IPS-18c (cell line): ENCODE data around the gene CST5.
A peak's percentile ranks its signal among the peaks of the same experiment; 100 is the strongest.
"Not testable (repeated sequence)": the region's sequence is repeated elsewhere in the genome, so short reads cannot be mapped to it uniquely, and the experiment has no call there.

Source experiments
- H3K4me3 ChIP-seq: 2 replicates; pipeline ENCODE4 v1.7.0; 2013; ENCODE audit warnings: low read depth, mild to moderate bottlenecking, low read length, moderate library complexity; ENCODE audit not compliant: insufficient read depth
- H3K9me3 ChIP-seq: one replicate; pipeline ENCODE4 v1.6.1; 2013; ENCODE audit warnings: mild to moderate bottlenecking, low read length, moderate library complexity; ENCODE audit not compliant: control insufficient read depth, insufficient read depth

CST5 gene

GRCh38 chr20:23870461-23870860 lies 9.1 kb downstream of the CST5 start:
- no peak overlapping the region for H3K4me3 ChIP-seq
- no peaks in the 10 kb centered on the region for H3K9me3 ChIP-seq

DNA sequence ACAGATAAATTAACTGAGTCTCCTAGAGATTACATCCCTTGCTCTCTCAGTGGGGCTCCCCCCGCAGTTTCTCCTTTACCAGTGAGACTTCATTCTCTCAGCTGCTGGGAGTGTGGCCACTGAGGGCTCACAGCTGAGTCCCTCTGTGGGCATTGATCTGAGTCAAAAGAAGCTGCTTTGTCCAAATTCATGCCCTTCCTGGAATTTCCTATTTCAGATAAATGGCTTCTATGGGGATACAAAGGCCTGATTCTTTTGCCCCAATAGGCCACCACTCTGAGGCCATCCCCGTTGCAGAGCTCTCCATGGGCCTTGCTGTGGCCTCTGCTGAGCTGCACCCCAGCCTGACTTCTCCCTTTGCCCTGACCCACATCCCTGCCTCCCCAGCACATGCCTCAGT lies 10.0 kb downstream of the CST5 start:
- Histone ChIP-seq H3K4me3 (no peak overlapping the region), H3K9me3 (no peaks in the 10 kb centered on the region)

DNA sequence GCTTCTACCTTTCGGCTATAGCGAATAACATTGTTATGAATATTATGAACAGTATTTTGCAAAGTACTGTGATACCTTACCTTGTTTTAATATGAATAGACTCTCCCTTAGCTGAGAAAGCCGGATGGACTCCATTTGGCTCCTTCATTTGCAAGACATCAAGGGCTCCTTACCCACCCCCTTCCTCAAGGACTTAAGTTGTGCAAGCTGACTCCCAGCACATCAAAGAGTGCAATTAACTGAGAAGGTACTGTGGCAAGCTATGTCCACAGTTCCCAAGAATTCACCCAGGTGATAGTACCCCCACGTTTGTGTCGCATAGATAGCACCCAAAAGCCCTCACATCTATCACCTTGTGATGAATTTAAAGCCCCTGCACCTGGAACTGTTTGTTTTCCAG lies 11.2 kb downstream of the CST5 start:
- peak overlapping the region; percentile 15; the same call in 1 of the 2 replicates for H3K4me3 ChIP-seq
- no peaks in the 10 kb centered on the region for H3K9me3 ChIP-seq

GRCh38 chr20:23867152-23867776 lies 12.3 kb downstream of the CST5 start:
- Histone ChIP-seq H3K9me3 (no peaks in the 10 kb centered on the region), H3K4me3 (no peak overlapping the region)

DNA sequence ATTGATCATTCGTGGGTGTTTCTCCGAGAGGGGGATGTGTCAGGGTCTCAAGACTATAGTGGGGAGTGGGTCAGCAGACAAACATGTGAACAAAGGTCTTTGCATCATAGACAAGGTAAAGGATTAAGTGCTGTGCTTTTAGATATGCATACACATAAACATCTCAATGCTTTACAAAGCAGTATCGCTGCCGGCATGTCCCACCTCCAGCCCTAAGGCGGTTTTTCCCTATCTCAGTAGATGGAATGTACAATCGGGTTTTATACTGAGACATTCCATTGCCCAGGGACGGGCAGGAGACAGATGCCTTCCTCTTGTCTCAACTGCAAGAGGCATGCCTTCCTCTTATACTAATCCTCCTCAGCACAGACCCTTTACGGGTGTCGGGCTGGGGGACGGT lies 18.8 kb downstream of the CST5 start:
- not testable (repeated sequence) for H3K9me3 ChIP-seq, H3K4me3 ChIP-seq

GRCh38 chr20:23857962-23858595 lies 21.5 kb downstream of the CST5 start:
- no peaks in the 10 kb centered on the region for H3K9me3 ChIP-seq
- H3K4me3 ChIP-seq: no peak overlapping the region; the same call in 1 of the 2 replicates

- H3K4me3 ChIP-seq: no peak overlapping the region
- no peaks in the 10 kb centered on the region for H3K9me3 ChIP-seq
Measured at GRCh38 chr20:23856736-23857135, 22.8 kb downstream of the CST5 start.

DNA sequence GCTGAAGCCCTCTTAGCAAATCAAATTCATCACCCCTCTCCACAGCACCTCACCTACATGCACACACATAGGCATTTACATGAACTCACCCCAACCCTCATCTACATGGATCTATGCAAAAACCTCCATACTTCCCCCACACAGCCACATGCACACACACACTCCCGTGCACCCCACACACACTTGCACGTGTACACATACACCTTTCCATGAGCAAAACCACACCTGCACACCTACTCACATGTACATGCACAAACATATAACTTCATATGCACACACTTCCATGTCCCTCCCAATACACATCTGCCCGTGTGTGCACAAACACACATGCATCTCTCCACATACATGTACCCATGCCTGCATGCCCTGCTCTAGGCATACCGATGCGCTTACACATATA lies 23.3 kb downstream of the CST5 start:
- Histone ChIP-seq H3K9me3 (no peaks in the 10 kb centered on the region), H3K4me3 (no peak overlapping the region)

DNA sequence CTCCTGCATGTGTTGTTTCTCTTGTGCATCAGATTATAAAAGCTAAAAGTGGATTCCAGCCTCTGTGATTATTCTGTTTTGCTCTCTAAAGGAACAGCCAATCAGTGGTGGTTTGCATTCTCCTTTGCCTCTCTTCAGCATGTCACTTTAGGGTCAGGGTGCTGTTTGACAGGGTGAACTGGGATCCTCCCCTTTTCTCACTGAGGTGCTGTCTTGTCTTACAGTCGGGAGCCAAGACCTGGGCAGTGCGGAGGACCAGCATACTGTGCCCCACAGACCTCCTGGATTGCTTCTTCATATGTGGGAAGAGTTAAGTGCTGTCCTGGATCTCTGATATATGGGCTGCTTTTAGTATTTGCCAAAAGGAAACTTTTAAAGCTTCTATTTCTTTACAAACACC lies 37.9 kb downstream of the CST5 start:
- Histone ChIP-seq H3K9me3 (no peaks in the 10 kb centered on the region), H3K4me3 (no peak overlapping the region)

- no peaks in the 10 kb centered on the region for H3K9me3 ChIP-seq
- H3K4me3 ChIP-seq: peak overlapping the region; percentile 9; the same call in 1 of the 2 replicates
Measured at GRCh38 chr20:23835716-23836115, 43.8 kb downstream of the CST5 start.

DNA sequence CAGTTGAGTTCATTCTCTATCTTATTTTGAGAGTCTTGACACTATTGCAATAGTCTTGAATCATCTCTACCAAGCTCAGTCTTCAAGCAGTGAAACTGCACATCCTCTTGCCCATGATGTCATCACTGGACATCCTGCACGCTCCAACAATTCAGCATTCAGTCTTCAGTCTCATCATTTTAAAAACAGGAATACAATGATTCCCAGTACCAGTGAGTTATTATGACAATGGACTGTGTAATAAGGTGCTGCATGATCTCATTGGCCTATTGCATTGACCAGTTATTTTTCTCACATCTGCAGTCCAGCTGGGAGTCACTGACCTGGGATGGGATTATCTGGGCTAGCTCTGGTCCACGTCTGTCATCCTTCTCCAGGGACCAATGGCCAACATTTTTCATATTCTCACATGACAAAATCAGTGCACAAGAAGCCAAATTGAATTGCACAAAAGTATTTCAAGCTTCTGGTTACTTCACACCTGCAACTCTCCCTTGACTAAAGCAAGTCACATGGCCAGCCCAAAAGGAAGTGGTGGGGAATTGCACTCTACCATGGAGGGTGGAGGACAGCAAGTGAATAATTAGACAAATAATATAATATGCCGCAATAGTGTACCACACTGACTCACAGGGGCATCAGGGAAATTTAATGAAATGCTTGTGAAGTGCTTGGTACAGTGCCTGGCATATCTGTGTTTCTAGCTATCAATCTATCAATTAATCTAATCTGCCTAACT lies 46.6 kb downstream of the CST5 start:
- H3K4me3 ChIP-seq: no peak overlapping the region
- peaks cover 2% of the 10 kb centered on the region for H3K9me3 ChIP-seq

GRCh38 chr20:23831961-23832360 lies 47.6 kb downstream of the CST5 start:
- not testable (repeated sequence) for H3K4me3 ChIP-seq

DNA sequence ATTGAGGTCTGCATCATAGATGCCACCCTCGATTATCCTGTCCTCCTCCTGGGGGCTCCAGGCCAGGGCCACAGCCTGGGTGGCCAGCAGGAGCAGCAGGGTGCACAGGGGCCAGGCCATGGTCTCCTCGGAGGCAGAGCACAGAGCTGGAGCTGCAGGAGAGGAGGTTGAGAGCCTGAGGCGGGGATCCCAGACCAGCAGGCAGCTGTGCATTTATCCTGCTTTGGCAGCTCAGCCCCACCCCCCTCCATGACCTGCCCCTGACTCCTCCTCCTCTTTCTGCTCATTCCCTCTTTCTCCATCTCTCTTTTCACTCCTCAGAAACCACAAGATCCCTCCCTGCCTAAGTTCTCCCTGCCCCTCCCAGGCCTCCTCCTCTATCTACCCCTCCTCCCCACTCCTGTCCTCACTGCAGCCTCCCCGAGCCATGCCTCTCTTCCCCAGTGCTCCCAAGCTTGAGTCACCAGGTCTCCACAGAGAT lies 53.0 kb downstream of the CST5 start, which contains the start of gene CST2:
TSS of gene CST2 (minus strand) at position 189 of the 481 bp plus-strand sequence. CDS start at position 120, 69 bp downstream.
- peaks cover 2% of the 10 kb centered on the region for H3K9me3 ChIP-seq
- H3K4me3 ChIP-seq: no peak within 1 kb of the TSS

More at GRCh38 chr20:23831961-23832360, 47.6 kb downstream of the CST5 start:
- H3K9me3 ChIP-seq: not testable (repeated sequence)
